ENCODE results near the gene MBNL3. TPM values are rescaled to one million over a fixed set of nuclear protein-coding genes. Genes with fewer than 3 reads are reported as not detected.
A peak's percentile ranks its signal among the peaks of the same experiment; 100 is the strongest.

MBNL3 gene
- total RNA-seq, 1 donor from 2014 or later = 3.4 TPM

GRCh38 chrX:132411310-132411977 lies 77.4 kb downstream of the MBNL3 start:
- Histone ChIP-seq H4K20me1 (ENCODE audit: low read depth) (no peaks in the 10 kb centered on the region), H3K9me3 (ENCODE audit: low read depth) (peaks cover 3% of the 10 kb centered on the region), H3F3A (ENCODE audit: low read depth) (peaks cover 10% of the 10 kb centered on the region), H2AFZ (replicated peaks) (no peak overlapping the region), H3K27ac (no peak overlapping the region), H3K9ac (no peak overlapping the region), H3K4me1 (peaks cover 53% of the 10 kb centered on the region), H3K79me2 (ENCODE audit: low read depth) (no peaks in the 10 kb centered on the region), H3K4me3 (peak overlapping the region; percentile 35), H3K36me3 (no peaks in the 10 kb centered on the region), H3K27me3 (no peaks in the 10 kb centered on the region), H3K4me2 (peak overlapping the region; percentile 67)
- H3K36me3 Mint-ChIP-seq = no peaks in the 10 kb centered on the region
- TF ChIP-seq EZH2 (IDR thresholded peaks at IDR 0.05) (no peak), EZH2phosphoT487 (IDR thresholded peaks at IDR 0.05) (no peak), CTCF (IDR thresholded peaks at IDR 0.05) (no peak)
- no peak for DNase-seq (ENCODE audit: low spot score)
- peaks cover 65% of the 10 kb centered on the region for H3K4me1 Mint-ChIP-seq
- peaks cover 2% of the 10 kb centered on the region for H3K9me3 Mint-ChIP-seq
- peak overlapping the region; percentile 39 for H3K27ac Mint-ChIP-seq
- no peaks in the 10 kb centered on the region for H3K27me3 Mint-ChIP-seq (ENCODE audit: insufficient read depth, low read depth)
- H3K4me3 Mint-ChIP-seq = peak overlapping the region; percentile 2

- Histone ChIP-seq H4K20me1 (ENCODE audit: low read depth) (no peaks in the 10 kb centered on the region), H2AFZ (replicated peaks) (no peak overlapping the region), H3K9me3 (ENCODE audit: low read depth) (peaks cover 3% of the 10 kb centered on the region), H3K9ac (no peak overlapping the region), H3K79me2 (ENCODE audit: low read depth) (no peaks in the 10 kb centered on the region), H3K36me3 (no peaks in the 10 kb centered on the region), H3F3A (ENCODE audit: low read depth) (peaks cover 10% of the 10 kb centered on the region), H3K4me3 (no peak overlapping the region), H3K27ac (no peak overlapping the region), H3K27me3 (no peaks in the 10 kb centered on the region), H3K4me2 (peak overlapping the region; percentile 2), H3K4me1 (peaks cover 53% of the 10 kb centered on the region)
- DNase-seq (ENCODE audit: low spot score) = no peak
- Mint-ChIP-seq H3K36me3 (peaks cover 2% of the 10 kb centered on the region), H3K4me1 (peaks cover 72% of the 10 kb centered on the region), H3K4me3 (no peak overlapping the region), H3K9me3 (no peaks in the 10 kb centered on the region), H3K27me3 (ENCODE audit: insufficient read depth, low read depth) (no peaks in the 10 kb centered on the region), H3K27ac (peak overlapping the region; percentile 38)
- TF ChIP-seq CTCF (IDR thresholded peaks at IDR 0.05) (no peak), EZH2 (IDR thresholded peaks at IDR 0.05) (no peak), EZH2phosphoT487 (IDR thresholded peaks at IDR 0.05) (no peak)
Measured at GRCh38 chrX:132409780-132410556, 78.9 kb downstream of the MBNL3 start.

- Mint-ChIP-seq H3K4me1 (peaks cover 56% of the 10 kb centered on the region), H3K36me3 (peaks cover 2% of the 10 kb centered on the region), H3K27ac (no peak overlapping the region), H3K27me3 (ENCODE audit: insufficient read depth, low read depth) (no peaks in the 10 kb centered on the region), H3K4me3 (peak overlapping the region; percentile 4), H3K9me3 (no peaks in the 10 kb centered on the region)
- H3K9me3 ChIP-seq (ENCODE audit: low read depth) = no peaks in the 10 kb centered on the region
- H3K4me2 ChIP-seq = no peak overlapping the region
- no peak overlapping the region for H2AFZ ChIP-seq (replicated peaks)
- H3K9ac ChIP-seq = no peak overlapping the region
- no peak overlapping the region for H3K4me3 ChIP-seq
- H3K79me2 ChIP-seq (ENCODE audit: low read depth) = no peaks in the 10 kb centered on the region
- no peaks in the 10 kb centered on the region for H4K20me1 ChIP-seq (ENCODE audit: low read depth)
- no peaks in the 10 kb centered on the region for H3K36me3 ChIP-seq
- TF ChIP-seq EZH2 (IDR thresholded peaks at IDR 0.05) = no peak
- TF ChIP-seq CTCF (IDR thresholded peaks at IDR 0.05) = no peak
- TF ChIP-seq EZH2phosphoT487 (IDR thresholded peaks at IDR 0.05) = no peak
- H3K4me1 ChIP-seq = peaks cover 45% of the 10 kb centered on the region
- no peak overlapping the region for H3K27ac ChIP-seq
- H3F3A ChIP-seq (ENCODE audit: low read depth) = peaks cover 3% of the 10 kb centered on the region
- DNase-seq (ENCODE audit: low spot score) = no peak
- no peaks in the 10 kb centered on the region for H3K27me3 ChIP-seq
Measured at GRCh38 chrX:132407691-132408090, 81.1 kb downstream of the MBNL3 start.
